ENCODE data around the gene NELFB. TPM values are rescaled to one million over a fixed set of nuclear protein-coding genes. Genes with fewer than 3 reads are reported as not detected.

The NELFB gene
- total and polyA plus RNA-seq, 9 of the 15 experiments (the other 6 are each of a cell fraction or from before 2014, with no cell fraction given): 0.24 to 84.0 (median 29.7) TPM

GRCh38 chr9:137276473-137277328 is 21.6 kb downstream of the NELFB start (continued):
- TF ChIP-seq ETS2 (tag; IDR thresholded peaks at IDR 0.05; ENCODE audit: borderline replicate concordance, poor library complexity, severe bottlenecking) (no peak), TCFL5 (CRISPR knock-in tag; conservative IDR thresholded peaks at IDR 0.05) (no peak), RBM25 (IDR thresholded peaks at IDR 0.05; ENCODE audit: low read depth, low read length, severe bottlenecking) (no peak), CXXC5 (CRISPR knock-in tag; IDR thresholded peaks at IDR 0.05) (0 out of 2 replicates have a peak, but pooled peaks have one; percentile 1), ZC3H8 (IDR thresholded peaks at IDR 0.05) (no peak), ELK3 (CRISPR knock-in tag; IDR thresholded peaks at IDR 0.05) (no peak), ASH1L (IDR thresholded peaks at IDR 0.05; ENCODE audit: borderline replicate concordance, low read depth, partially characterized antibody) (no peak), STAG1 (CRISPR knock-in tag; IDR thresholded peaks at IDR 0.05; ENCODE audit: borderline replicate concordance) (no peak), KAT2B (IDR thresholded peaks at IDR 0.05; ENCODE audit: low read depth, low read length) (no peak), SAFB2 (IDR thresholded peaks at IDR 0.05; ENCODE audit: borderline replicate concordance, low read depth, low read length, severe bottlenecking) (no peak), MBD2 (IDR thresholded peaks at IDR 0.05; ENCODE audit: borderline replicate concordance, low read depth) (no peak), SP2 (IDR thresholded peaks at IDR 0.05; ENCODE audit: extremely low read depth, low read depth, low read length, poor library complexity, severe bottlenecking) (no peak), ZNF780A (CRISPR knock-in tag; IDR thresholded peaks at IDR 0.05) (no peak), ARID2 (IDR thresholded peaks at IDR 0.05) (no peak)
- TF ChIP-seq, protein P1, sequence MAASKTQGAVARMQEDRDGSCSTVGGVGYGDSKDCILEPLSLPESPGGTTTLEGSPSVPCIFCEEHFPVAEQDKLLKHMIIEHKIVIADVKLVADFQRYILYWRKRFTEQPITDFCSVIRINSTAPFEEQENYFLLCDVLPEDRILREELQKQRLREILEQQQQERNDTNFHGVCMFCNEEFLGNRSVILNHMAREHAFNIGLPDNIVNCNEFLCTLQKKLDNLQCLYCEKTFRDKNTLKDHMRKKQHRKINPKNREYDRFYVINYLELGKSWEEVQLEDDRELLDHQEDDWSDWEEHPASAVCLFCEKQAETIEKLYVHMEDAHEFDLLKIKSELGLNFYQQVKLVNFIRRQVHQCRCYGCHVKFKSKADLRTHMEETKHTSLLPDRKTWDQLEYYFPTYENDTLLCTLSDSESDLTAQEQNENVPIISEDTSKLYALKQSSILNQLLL (CRISPR knock-in tag; IDR thresholded peaks at IDR 0.05; ENCODE audit: borderline replicate concordance): no peak
- TF ChIP-seq, protein P2, sequence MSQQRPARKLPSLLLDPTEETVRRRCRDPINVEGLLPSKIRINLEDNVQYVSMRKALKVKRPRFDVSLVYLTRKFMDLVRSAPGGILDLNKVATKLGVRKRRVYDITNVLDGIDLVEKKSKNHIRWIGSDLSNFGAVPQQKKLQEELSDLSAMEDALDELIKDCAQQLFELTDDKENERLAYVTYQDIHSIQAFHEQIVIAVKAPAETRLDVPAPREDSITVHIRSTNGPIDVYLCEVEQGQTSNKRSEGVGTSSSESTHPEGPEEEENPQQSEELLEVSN (IDR thresholded peaks at IDR 0.05; ENCODE audit: borderline replicate concordance in 1 of 2, extremely low read depth in 1 of 2, insufficient read depth in 1 of 2, insufficient read length in 1 of 2, low read depth in 1 of 2, low read length in 1 of 2, poor library complexity in 1 of 2, severe bottlenecking in 1 of 2): peak in 1 of 2 experiments; percentile 27
- TF ChIP-seq, protein P3, sequence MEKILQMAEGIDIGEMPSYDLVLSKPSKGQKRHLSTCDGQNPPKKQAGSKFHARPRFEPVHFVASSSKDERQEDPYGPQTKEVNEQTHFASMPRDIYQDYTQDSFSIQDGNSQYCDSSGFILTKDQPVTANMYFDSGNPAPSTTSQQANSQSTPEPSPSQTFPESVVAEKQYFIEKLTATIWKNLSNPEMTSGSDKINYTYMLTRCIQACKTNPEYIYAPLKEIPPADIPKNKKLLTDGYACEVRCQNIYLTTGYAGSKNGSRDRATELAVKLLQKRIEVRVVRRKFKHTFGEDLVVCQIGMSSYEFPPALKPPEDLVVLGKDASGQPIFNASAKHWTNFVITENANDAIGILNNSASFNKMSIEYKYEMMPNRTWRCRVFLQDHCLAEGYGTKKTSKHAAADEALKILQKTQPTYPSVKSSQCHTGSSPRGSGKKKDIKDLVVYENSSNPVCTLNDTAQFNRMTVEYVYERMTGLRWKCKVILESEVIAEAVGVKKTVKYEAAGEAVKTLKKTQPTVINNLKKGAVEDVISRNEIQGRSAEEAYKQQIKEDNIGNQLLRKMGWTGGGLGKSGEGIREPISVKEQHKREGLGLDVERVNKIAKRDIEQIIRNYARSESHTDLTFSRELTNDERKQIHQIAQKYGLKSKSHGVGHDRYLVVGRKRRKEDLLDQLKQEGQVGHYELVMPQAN (IDR thresholded peaks at IDR 0.05; ENCODE audit: borderline replicate concordance): peak; percentile 85; the same call in 1 of the 2 replicates
- TF ChIP-seq, protein P4, sequence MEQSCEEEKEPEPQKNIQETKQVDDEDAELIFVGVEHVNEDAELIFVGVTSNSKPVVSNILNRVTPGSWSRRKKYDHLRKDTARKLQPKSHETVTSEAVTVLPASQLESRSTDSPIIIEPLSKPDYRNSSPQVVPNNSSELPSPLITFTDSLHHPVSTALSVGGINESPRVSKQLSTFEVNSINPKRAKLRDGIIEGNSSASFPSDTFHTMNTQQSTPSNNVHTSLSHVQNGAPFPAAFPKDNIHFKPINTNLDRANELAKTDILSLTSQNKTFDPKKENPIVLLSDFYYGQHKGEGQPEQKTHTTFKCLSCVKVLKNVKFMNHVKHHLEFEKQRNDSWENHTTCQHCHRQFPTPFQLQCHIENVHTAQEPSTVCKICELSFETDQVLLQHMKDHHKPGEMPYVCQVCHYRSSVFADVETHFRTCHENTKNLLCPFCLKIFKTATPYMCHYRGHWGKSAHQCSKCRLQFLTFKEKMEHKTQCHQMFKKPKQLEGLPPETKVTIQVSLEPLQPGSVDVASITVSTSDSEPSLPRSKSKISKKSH (CRISPR knock-in tag; IDR thresholded peaks at IDR 0.05): no peak
